GM19438 (cell line): ENCODE results near the gene LONRF2.

ENCODE experiments used
- ATAC-seq: cut with Tn5 transposase; IDR thresholded peaks from one replicate; pipeline ENCODE4 v1.9.1; 2021; ENCODE audit warnings: low read depth; ENCODE audit not compliant: unreplicated experiment

LONRF2 gene

GRCh38 chr2:100301881-100302584 is 20.3 kb downstream of the LONRF2 start:
- no peak for ATAC-seq

GRCh38 chr2:100299548-100299947 is 22.8 kb downstream of the LONRF2 start:
- no peak for ATAC-seq

- no peak for ATAC-seq
Measured at GRCh38 chr2:100297511-100297910, 24.8 kb downstream of the LONRF2 start.

DNA sequence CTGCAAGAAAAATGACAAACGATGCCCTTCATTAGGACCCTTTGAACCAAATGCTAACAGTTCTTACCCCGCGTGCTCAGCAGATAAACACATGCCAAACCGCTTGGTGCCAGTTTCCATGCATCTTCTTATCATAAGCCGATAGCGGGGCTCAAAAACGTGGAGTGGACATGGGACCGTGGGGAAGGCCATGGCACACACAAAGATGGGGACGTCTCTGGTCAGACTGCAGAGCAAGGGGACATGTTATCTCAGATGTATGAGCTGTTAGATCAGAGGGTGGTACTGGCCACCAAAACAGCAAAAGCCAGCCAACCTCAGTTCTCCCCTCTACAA is 28.2 kb downstream of the LONRF2 start:
- ATAC-seq: no peak

- ATAC-seq: no peak
Measured at GRCh38 chr2:100293341-100294161, 28.8 kb downstream of the LONRF2 start.

DNA sequence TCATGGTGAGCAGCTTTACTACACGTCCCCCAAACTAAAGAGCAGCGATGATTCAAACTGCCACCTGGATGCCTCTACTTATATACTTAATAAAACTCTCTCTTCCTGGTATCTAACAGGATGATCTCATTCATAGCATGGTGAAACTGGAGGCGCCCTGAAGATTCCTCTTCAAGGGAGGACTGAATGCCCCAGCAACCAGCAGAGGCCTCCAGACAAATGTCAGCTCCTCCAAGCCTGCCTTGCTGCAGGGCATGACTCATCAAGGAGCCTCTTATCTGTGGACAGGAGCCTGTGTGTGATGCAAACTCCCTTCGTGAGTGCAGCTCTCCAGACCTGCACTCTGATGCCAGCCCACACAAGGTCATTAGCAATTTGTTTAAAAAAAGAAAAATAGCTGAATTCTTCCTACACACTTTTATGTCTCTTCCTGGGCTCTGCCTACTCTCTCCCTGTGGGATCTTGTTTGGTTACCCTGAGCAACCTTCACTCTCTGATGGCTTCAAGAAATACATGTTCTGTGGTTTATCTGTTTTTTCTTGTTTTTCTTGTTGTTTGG is 30.2 kb downstream of the LONRF2 start:
- ATAC-seq: no peak

- no peak for ATAC-seq
Measured at GRCh38 chr2:100291152-100291970, 30.9 kb downstream of the LONRF2 start.

DNA sequence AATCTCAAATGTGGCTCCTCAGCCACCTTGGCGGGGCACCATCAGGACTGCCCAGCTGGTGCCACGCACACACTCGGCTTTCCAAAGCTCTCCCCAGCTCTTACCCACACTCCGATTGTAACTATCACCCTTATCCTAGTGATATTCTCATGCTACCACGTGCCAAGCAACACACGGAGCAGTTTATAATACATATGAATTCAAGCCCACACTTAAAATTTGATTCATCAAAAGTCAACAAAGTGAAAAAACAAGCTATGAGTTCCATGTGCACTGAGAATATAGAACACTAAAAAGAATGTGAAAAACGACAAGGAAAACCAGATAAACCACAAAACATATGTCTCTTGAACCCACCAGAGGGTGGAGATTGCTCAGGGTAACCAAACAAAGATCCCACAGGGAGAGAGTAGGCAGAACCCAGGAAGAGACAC is 31.6 kb downstream of the LONRF2 start:
- ATAC-seq: no peak

DNA sequence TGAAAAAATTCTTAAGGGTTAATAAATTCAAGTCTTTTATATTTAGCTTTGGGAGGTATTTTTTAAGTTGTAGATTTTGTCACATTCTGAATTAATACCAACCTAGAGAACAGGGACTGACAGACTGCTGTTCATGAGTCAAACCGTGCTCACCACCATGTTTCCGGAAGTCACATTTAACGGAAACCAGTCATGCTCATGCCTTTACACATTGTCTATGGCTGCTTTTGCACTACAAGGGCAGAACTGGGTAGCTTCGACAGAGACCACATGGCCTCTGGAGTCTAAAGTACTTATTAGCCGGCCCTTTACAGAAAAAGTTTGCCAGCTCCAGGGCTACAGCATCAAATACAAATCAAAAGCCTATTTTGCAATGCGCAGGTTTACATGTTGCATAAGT is 33.3 kb downstream of the LONRF2 start:
- ATAC-seq: no peak

GRCh38 chr2:100286318-100286717 is 36.0 kb downstream of the LONRF2 start:
- no peak for ATAC-seq

GRCh38 chr2:100285691-100286090 is 36.6 kb downstream of the LONRF2 start:
- no peak for ATAC-seq

- ATAC-seq: no peak
Measured at GRCh38 chr2:100285011-100285410, 37.3 kb downstream of the LONRF2 start.

- no peak for ATAC-seq
Measured at GRCh38 chr2:100283724-100284501, 38.4 kb downstream of the LONRF2 start.

- ATAC-seq: no peak
Measured at GRCh38 chr2:100281521-100282438, 40.5 kb downstream of the LONRF2 start.

DNA sequence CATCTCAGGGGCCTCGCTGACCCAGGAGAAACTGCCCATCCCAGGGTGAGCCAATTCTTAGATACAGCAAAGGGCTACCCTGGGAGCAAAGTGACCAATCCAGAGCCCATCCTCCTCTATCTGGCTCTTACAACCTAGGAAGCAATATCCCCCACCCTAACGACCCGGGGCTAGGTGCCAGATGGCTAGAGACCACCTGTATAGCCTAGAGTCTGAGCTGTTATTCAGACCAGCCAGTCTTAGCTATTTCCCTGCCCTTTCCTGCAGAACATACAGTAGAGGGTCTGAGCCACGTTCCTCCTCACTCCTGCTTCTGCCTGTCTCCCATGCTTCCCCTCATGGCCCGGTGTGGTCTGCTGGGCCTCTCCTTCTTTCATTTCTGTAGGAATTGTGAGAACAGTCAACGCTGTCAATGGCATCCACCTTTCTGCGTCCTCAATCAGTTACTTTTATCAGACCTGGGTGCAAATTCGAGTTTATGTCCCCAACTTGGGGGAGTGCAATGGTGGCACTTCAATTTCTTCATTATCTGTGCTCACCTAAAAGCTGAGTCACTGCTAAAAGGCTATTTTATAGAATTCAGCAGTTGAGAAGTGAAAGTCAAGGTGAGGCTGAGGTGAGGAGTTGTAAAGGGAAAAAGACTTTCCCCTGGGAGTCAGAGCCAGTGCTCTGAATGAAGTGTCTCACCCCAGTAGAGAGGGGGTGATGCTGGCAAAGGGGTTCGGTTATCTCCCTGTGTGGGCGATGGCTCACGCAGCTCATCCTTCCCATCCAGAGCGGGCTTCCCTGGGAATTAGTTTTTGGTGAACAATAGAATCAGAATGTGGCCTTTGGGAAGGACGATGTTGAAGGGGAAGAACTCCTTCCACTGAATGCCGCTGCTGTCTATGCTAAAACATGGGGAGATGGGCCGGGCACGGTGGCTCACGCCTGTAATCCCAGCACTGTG is 42.4 kb downstream of the LONRF2 start:
- ATAC-seq: no peak

- no peak for ATAC-seq
Measured at GRCh38 chr2:100278986-100279385, 43.3 kb downstream of the LONRF2 start.

GRCh38 chr2:100278501-100278900 is 43.8 kb downstream of the LONRF2 start:
- ATAC-seq: no peak
